Fibroblast of the aortic adventitia (primary cell): Measurements from ENCODE around the gene ABHD16B. TPM values are rescaled to one million over a fixed set of nuclear protein-coding genes. Genes with fewer than 3 reads are reported as not detected.

Experiments
- DNase-seq: peaks from one replicate; pipeline ENCODE4 v3.0.0-alpha.2; 2010; ENCODE audit warnings: low read depth
- H3K4me3 ChIP-seq: 2 replicates; pipeline ENCODE4 v1.5.1; 2011; ENCODE audit warnings: low read depth, mild to moderate bottlenecking, control low read depth, low read length, moderate library complexity
- total RNA-seq: library from RNA; depleted of rRNA; stranded (reverse); fragments of >200 nt; gene quantifications from 2 replicates; pipeline ENCODE4 v1.2.3, GENCODE V29; 2012; ENCODE audit warnings: low replicate concordance
- TF ChIP-seq, protein P1 (sequence below): IDR thresholded peaks from 2 replicates; pipeline ENCODE4 v1.5.1; 2011; ENCODE audit warnings: mild to moderate bottlenecking, low read length, control low read depth, inconsistent platforms; ENCODE audit not compliant: insufficient read depth

Gene ABHD16B
- total RNA-seq, 1 donor: not detected

DNA sequence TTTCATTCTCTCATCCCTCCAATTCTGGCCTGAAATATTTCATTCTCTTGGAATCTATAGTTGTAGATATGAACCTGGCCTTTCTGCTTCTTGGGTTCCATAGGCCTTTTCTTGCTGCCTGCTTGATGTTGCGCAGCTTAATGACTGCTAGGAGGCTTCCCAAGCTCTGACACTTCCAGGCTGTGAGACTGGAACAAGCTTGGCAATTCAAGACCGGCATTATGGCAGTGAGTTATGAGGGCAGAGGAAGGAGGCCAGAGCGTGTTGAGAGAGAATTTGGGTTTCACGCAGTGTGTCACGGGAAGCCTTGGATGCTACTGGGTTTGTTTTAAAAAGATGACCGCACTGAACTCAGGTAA, 32.7 kb downstream of the ABHD16B start:
- H3K4me3 ChIP-seq: peak overlapping the region; percentile 73
- TF ChIP-seq, protein P1, sequence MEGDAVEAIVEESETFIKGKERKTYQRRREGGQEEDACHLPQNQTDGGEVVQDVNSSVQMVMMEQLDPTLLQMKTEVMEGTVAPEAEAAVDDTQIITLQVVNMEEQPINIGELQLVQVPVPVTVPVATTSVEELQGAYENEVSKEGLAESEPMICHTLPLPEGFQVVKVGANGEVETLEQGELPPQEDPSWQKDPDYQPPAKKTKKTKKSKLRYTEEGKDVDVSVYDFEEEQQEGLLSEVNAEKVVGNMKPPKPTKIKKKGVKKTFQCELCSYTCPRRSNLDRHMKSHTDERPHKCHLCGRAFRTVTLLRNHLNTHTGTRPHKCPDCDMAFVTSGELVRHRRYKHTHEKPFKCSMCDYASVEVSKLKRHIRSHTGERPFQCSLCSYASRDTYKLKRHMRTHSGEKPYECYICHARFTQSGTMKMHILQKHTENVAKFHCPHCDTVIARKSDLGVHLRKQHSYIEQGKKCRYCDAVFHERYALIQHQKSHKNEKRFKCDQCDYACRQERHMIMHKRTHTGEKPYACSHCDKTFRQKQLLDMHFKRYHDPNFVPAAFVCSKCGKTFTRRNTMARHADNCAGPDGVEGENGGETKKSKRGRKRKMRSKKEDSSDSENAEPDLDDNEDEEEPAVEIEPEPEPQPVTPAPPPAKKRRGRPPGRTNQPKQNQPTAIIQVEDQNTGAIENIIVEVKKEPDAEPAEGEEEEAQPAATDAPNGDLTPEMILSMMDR: no peak
- DNase-seq: peak; percentile 16

DNA sequence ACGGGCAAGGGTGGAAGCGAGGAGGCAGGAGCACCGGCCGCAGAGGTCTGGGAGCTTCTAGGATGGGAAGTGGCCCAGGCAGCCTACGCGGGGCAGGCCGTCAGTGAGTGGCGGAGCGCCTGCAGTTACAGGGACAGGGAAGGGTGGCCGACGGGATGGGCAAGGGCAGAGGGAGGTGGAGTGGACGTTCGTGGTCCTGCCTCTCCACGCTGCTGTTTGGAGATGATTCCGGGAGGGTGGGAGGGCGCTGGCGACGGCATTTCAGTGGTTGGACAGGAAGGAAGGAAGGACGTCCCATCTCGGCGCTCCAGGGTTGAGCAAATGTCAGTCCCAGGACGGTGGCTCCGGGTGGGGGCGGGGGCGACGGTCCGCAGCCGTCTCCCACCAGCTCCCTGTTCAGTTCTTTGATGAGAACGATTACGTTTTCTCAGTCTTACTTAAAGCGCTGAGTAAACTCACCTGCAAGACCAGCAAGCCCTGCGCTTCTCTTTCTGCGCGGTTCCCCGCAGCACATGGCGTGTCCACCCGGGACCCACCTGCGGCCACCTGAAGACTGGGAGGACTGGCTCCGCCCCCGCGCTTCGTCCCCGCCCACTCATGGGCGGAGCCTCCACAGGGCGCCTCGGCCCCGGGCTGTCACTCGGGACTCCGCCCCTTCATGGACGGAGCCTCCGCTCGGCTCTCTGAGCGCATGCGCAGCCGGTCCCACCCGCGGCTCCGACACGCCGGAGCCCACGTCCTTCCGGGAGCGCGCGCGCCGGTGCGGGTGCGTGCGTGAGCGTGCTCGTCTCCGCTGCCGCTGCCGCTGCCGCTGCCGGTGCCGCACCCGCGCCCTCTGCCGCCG, 33.3 kb downstream of the ABHD16B start, which contains the start of gene DNAJC5:
Gene DNAJC5 (plus strand): TSS at position 769 of the 844 bp plus-strand sequence. CDS start 33,220 bp downstream, outside the sequence.
- peak; percentile 91 for DNase-seq
- TF ChIP-seq, protein P1: no peak
- H3K4me3 ChIP-seq: peak within 1 kb of the TSS; percentile 73

DNA sequence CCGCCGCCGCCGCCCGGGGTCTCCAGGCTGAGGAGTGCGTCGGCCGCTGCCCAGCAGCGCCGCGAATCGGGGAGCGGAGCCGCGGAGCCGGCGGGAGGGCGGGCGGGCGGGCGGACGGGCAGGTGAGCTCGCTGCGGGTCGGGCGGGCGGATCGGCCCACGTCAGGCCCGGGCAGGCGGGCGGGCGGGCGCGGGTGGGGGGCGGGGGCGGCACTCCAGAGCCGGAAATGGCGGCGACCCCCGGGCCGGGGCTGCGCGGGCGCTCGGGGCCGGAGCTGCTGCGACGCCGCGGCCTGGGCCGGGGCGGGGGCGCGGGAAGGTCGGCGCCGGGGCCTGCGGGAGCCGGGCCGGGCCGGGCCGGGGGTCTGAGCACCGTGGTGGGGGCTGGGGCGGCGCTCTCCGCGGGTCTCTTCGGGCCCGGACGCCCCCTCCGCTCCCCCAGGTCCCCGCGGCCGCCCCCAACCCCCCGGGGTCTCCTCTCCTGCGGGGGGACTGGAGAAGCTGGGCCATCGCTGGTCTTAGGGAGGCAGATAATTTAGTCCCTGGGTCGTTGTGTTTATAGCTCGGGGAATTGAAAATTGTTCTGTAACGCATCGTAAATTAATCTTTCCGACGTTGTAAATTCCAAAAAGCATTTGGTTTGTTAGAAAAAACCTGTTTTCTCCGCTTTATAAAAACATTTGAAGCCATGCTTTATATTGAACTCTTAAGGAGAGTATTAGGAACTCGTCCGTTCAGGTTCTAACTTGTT, 34.1 kb downstream of the ABHD16B start:
- peak overlapping the region; percentile 73 for H3K4me3 ChIP-seq
- DNase-seq: no peak
- TF ChIP-seq, protein P1: no peak

DNA sequence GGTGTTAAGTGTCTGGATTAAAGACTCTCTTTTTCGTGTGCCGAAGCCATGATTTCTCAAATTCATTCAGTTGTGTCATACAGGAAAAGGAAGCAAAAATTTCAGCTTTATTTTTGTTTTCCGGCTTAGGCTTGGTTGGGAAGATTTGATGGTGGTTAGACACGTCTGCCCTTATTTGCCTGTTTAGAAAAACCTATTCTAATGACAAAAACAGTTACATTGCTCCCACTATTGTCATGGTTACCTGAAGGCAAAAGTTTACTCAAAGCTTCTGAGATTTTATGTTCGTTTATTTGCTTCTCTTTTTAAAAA, 34.6 kb downstream of the ABHD16B start:
- TF ChIP-seq, protein P1: no peak
- peak overlapping the region; percentile 73 for H3K4me3 ChIP-seq
- peak; percentile 30 for DNase-seq

DNA sequence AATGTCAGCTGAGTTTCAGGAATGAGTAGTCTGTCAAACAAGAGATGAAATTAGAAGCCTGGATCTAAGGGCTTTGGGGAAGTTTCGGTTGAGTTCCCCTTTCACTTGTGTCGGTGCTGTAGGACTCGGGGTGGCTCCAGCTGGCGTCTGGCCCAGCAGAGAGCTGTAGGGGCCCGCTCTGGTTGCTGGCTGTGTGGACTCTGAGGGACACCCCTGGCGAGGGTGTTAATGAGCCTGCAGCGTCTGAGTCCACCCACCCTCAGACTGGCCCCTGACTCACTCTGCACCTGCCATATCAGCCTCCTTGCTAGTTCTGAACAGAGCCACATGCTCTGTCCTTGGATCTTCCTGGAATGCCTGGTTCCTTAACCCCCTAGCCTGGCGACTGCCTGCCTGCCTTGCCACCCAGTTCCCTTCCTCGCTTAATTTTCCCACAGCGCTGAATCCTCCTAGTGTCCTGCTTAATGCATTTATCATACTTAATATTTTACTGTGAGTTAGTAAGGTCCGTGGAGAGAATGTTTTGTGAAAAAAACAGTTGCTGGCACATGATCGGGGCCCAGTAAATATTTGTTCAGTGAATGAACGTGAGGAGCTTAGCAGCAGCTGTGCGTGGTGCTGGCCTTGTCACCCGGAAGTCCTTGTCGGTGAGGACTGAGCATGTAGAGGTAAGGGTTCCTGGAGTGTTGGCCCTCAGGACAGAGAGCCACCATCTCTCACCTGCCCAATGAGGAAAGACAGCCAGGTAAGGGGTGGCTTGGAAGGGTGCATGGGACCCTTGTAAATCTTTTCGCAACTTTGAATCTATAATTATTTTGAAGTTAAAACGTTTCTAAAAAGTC, 35.2 kb downstream of the ABHD16B start:
- DNase-seq: peak; percentile 21
- TF ChIP-seq, protein P1: no peak
- H3K4me3 ChIP-seq: peak overlapping the region; percentile 73

DNA sequence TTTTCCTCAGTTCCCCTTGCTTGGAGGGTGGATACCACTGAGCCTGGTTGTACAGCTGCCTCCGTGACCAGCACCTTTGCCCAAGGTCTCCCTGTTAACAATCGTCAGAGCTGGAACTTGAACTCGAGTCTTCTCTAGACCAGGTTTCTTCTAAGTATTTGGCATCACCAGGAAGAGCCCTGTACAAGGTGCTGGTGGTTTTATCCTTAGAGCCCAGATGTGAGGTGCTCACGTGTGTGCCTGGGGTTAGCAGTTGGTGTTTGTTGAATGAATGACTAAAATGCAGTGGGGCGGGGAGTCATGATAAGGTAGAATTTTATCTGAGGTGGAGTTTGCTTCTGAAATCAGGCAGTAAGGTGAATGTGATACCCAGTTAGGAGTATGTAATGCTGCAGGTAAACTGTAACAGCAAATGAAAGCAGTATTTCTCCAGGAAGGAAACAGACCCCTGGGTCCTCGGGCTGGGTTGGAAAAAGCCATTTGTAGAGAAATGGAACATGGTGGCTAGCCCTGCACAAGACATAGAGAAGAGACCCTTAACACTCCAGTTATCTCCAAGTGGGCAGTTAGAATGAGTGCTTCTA, 36.8 kb downstream of the ABHD16B start:
- DNase-seq: no peak
- TF ChIP-seq, protein P1: no peak

More for the DNA sequence above, 36.8 kb downstream of the ABHD16B start:
- H3K4me3 ChIP-seq: no peak overlapping the region
